Ovary (tissue), 9 donors: Measurements from ENCODE around the gene TMEM158. TPM values are rescaled to one million over a fixed set of nuclear protein-coding genes. Genes with fewer than 3 reads are reported as not detected.

ENCODE experiments used
- DNase-seq, 5 donors: peaks; one replicate each; pipeline ENCODE4 v3.0.0-alpha.2; 2019 to 2020
- H3K27ac ChIP-seq, 2 donors: fragments of 200-600 bp; one replicate each; pipeline versions ENCODE4 v1.5.1 to v1.8.0; 2019 to 2022
- H3K27me3 ChIP-seq: fragments of 200-600 bp; one replicate; pipeline ENCODE4 v1.8.0; 2022
- H3K36me3 ChIP-seq: fragments of 200-600 bp; sonication (generic); one replicate; pipeline ENCODE4 v1.5.1; 2019
- H3K4me1 ChIP-seq: one replicate; pipeline ENCODE4 v1.8.1; 2013; ENCODE audit warnings: mild to moderate bottlenecking, moderate library complexity; ENCODE audit not compliant: insufficient read depth
- H3K4me3 ChIP-seq: fragments of 200-600 bp; sonication (generic); one replicate; pipeline ENCODE4 v1.5.1; 2017
- H3K9me3 ChIP-seq, 2 donors: fragments of 200-600 bp in 1 of 2; sonication (generic) in 1 of 2; one replicate each; pipeline versions ENCODE4 v1.5.1 to v1.8.1; 2013 to 2019; ENCODE audit warnings: mild to moderate bottlenecking in 1 of 2, moderate library complexity in 1 of 2
- CTCF ChIP-seq, 3 donors: fragments of 450-650 bp in 2 of 3; fragments of 200-600 bp in 1 of 3; IDR thresholded peaks; one replicate each; pipeline versions ENCODE4 v1.5.1 to v1.8.0; 2016 to 2022; ENCODE audit warnings: antibody characterized with exemption in 3 of 3, mild to moderate bottlenecking in 1 of 3
- EP300 ChIP-seq: sonication (generic); formaldehyde crosslinking; IDR thresholded peaks from one replicate; pipeline ENCODE4 v1.6.1; 2017; ENCODE audit warnings: antibody characterized with exemption
- POLR2A ChIP-seq: fragments of 450-650 bp; IDR thresholded peaks from one replicate; pipeline ENCODE4 v1.6.1; 2017; ENCODE audit warnings: antibody characterized with exemption, mild to moderate bottlenecking, moderate library complexity
- WGBS, 3 donors: extraction: QIAGEN DNeasy Blood & Tissue Kit in 1 of 3; methylation state at CpG; one replicate each; pipeline versions ENCODE4 v1.1.5 to v1.1.7; 2013 to 2017; 5-methylcytosine and 5-hydroxymethylcytosine counted together
- intact Hi-C, 4 donors: fragments of 100-400 bp; cut with DNase I; formaldehyde crosslinking; loops; one replicate each; pipeline versions ENCODE4 v1.11.0 to v1.15.1; 2022 to 2023
- polyA plus RNA-seq, 2 donors: library from polyadenylated mRNA; stranded (reverse); fragments of 200-250 nt in 1 of 2; fragments of 350-450 nt in 1 of 2; fragmentation: Illumina TruSeq in 1 of 2; extraction: RNeasy Lipid Tissue Mini Kit (QIAGEN cat#74804) in 1 of 2; gene quantifications; one replicate each; pipeline ENCODE4 v1.2.3, GENCODE V29; 2013 to 2014
- total RNA-seq, 7 donors: library from RNA; depleted of rRNA in 2 of 7; stranded (reverse); fragments of >200 nt in 2 of 7; fragmentation: NEBNext Ultra II Directional in 3 of 7; extraction: Animal tissue kit (Norgen Biotek cat#: 25700) in 3 of 7; gene quantifications; one replicate each; pipeline versions ENCODE4 v1.1.0 to v1.2.4, GENCODE V29; 2016 to 2023
- donor health status: DM: no; HTN: no; CAD: no; lungs with moderate emphysema.
- donor health status: DM: no; HTN: no; CAD: no.
- donor health status: Bipolar disorder and iron deficiency.
- donor health status: DM: yes; HTN: yes; CAD: no.
- donor health status: DM: no; HTN: no; CAD: no.
- donor health status: DM: yes; HTN: yes; CAD: no.

TMEM158 gene
- total and polyA plus RNA-seq, 9 donors: 0.98 to 5.7 (median 2.6) TPM; not detected in 1

- Histone ChIP-seq H3K4me3 (no peak overlapping the region), H3K36me3 (no peaks in the 10 kb centered on the region), H3K27ac (no peak overlapping the region), H3K9me3 (no peaks in the 10 kb centered on the region), H3K27me3 (no peaks in the 10 kb centered on the region), H3K4me1 (no peaks in the 10 kb centered on the region)
- no peak for TF ChIP-seq POLR2A
- no peak for DNase-seq
- intact Hi-C loops: no loop called here
- 49 to 56% (median 51%) methylated on average over 6 of the region's 6 CpGs for WGBS, 3 donors
These were observed 35.4 kb upstream of the TMEM158 start for GRCh38 chr3:45261333-45262110.

- no peak for TF ChIP-seq CTCF (IDR thresholded peaks at IDR 0.05)
- no peak for TF ChIP-seq POLR2A
- no peak for DNase-seq
- Histone ChIP-seq H3K4me1 (no peaks in the 10 kb centered on the region), H3K27me3 (no peaks in the 10 kb centered on the region), H3K27ac (no peak overlapping the region), H3K9me3 (no peaks in the 10 kb centered on the region), H3K36me3 (no peaks in the 10 kb centered on the region), H3K4me3 (no peak overlapping the region)
- intact Hi-C loops: no loop called here
These were observed 33.0 kb upstream of the TMEM158 start for GRCh38 chr3:45259133-45259532.

GRCh38 chr3:45258317-45258716, 32.2 kb upstream of the TMEM158 start:
- intact Hi-C loops: no loop called here
- DNase-seq: no peak
- no peak for TF ChIP-seq CTCF (IDR thresholded peaks at IDR 0.05)
- no peak for TF ChIP-seq EP300
- TF ChIP-seq POLR2A: no peak
- H3K36me3 ChIP-seq: no peaks in the 10 kb centered on the region
- no peak overlapping the region for H3K4me3 ChIP-seq
- H3K27me3 ChIP-seq: no peaks in the 10 kb centered on the region
- H3K27ac ChIP-seq: no peak overlapping the region
- no peaks in the 10 kb centered on the region for H3K9me3 ChIP-seq
- no peaks in the 10 kb centered on the region for H3K4me1 ChIP-seq
- 50 to 65% (median 61%) methylated on average over 3 of the region's 3 CpGs for WGBS, 3 donors

GRCh38 chr3:45253316-45253715, 27.2 kb upstream of the TMEM158 start:
- whole genome bisulfite sequencing, 3 donors: 21 to 54% (median 38%) methylated on average over 3 of the region's 3 CpGs
- Histone ChIP-seq H3K27me3 (no peaks in the 10 kb centered on the region), H3K9me3 (no peaks in the 10 kb centered on the region), H3K27ac (no peak overlapping the region), H3K4me1 (no peaks in the 10 kb centered on the region), H3K36me3 (no peaks in the 10 kb centered on the region), H3K4me3 (no peak overlapping the region)
- DNase-seq: no peak
- intact Hi-C loops: no loop called here
- TF ChIP-seq CTCF (IDR thresholded peaks at IDR 0.05): no peak
- TF ChIP-seq POLR2A: no peak
- TF ChIP-seq EP300: no peak

GRCh38 chr3:45252826-45253225, 26.7 kb upstream of the TMEM158 start:
- no peaks in the 10 kb centered on the region for H3K27me3 ChIP-seq
- 73 to 76% (median 74%) methylated on average over 5 of the region's 5 CpGs for WGBS, 3 donors
- no peaks in the 10 kb centered on the region for H3K36me3 ChIP-seq
- no peak for DNase-seq
- H3K27ac ChIP-seq: no peak overlapping the region
- no peaks in the 10 kb centered on the region for H3K9me3 ChIP-seq
- no peak for TF ChIP-seq CTCF (IDR thresholded peaks at IDR 0.05)
- no peak for TF ChIP-seq EP300
- no peak for TF ChIP-seq POLR2A
- intact Hi-C loops: no loop called here
- H3K4me3 ChIP-seq: no peak overlapping the region
- no peaks in the 10 kb centered on the region for H3K4me1 ChIP-seq
